ENCODE measurements around the gene SACS.

The SACS gene

DNA sequence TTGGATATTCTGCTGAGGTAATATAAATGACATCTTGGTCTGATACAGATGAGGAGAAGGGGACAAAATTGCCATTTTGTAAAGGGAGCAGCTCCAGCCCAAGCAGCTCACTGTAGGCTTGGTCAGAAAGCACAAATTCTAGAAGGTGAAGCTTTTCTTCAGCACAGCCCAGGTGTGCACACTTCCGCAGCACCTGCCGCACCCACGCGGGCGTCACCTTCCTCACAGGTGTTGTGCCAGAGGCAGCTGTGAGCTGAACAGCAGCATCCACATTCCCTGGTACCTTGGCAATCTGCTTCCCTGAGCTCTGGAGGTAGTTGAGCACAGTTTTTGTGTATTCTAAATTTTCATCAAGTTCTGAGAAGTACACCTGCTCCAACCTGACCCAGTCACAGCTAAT, 79.0 kb downstream of the SACS start:
- H3K4me3 ChIP-seq (ENCODE audit: low read depth, low read length): no peak overlapping the region
- in situ Hi-C loops (cut with HindIII; ENCODE audit: low sequenced_read_pairs): no loop called here
- DNase-seq (ENCODE audit: low read depth): no peak
- no peak for TF ChIP-seq CTCF (IDR thresholded peaks at IDR 0.05; ENCODE audit: low read depth, low read length, missing control alignments)

- TF ChIP-seq CTCF (IDR thresholded peaks at IDR 0.05; ENCODE audit: low read depth, low read length, missing control alignments): no peak
- DNase-seq (ENCODE audit: low read depth): no peak
- in situ Hi-C loops (cut with HindIII; ENCODE audit: low sequenced_read_pairs): no loop called here
- H3K4me3 ChIP-seq (ENCODE audit: low read depth, low read length): no peak overlapping the region
Observed at GRCh38 chr13:23352161-23352560, 81.3 kb downstream of the SACS start.

- in situ Hi-C loops (cut with HindIII; ENCODE audit: low sequenced_read_pairs): no loop called here
- DNase-seq (ENCODE audit: low read depth): no peak
- TF ChIP-seq CTCF (IDR thresholded peaks at IDR 0.05; ENCODE audit: low read depth, low read length, missing control alignments): no peak
- H3K4me3 ChIP-seq (ENCODE audit: low read depth, low read length): no peak overlapping the region
Observed at GRCh38 chr13:23350009-23350408, 83.5 kb downstream of the SACS start.

- DNase-seq (ENCODE audit: low read depth): no peak
- no peak overlapping the region for H3K4me3 ChIP-seq (ENCODE audit: low read depth, low read length)
- in situ Hi-C loops (cut with HindIII; ENCODE audit: low sequenced_read_pairs): no loop called here
- no peak for TF ChIP-seq CTCF (IDR thresholded peaks at IDR 0.05; ENCODE audit: low read depth, low read length, missing control alignments)
Observed at GRCh38 chr13:23349161-23349897, 84.2 kb downstream of the SACS start.

DNA sequence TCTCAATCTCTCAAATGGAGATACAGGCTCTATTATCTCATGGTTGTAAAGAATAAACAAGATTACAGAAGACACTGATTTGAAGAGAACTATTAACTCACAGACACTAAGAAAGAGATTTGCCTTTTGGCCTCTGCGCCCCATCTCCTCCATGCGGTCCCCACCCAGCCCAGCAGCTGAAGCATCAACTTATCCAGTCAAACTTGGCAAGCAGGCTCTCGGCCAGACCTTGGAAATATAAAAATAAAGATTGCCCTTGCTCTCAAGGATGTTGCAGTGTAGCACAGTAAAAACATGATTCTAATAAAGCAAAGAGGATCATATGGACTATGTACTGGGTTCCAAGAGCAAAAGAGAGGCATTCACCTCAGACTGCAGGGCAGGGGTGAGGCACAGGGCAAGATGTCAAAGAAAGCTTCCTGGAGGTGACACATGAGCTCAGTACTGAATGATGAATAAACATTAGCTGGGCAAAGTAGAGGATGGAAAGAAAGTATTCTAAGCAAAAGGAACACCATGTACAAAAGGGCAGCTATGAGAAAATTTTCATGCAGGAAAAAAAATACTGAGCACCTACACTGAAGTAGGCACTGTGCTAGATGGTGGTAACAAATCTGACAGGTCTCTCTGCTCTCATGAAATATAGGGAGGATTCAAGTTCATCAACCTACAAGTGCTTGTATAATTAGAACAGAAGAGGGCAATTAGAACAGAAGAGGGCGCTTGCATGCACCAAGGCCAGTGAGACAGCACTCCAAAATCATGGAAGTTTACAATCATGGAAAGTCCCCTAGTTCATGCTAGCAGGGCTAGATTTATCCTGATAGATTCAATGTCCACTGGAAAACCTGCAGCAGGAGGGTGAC, 85.0 kb downstream of the SACS start:
- H3K4me3 ChIP-seq (ENCODE audit: low read depth, low read length): no peak overlapping the region
- DNase-seq (ENCODE audit: low read depth): no peak
- TF ChIP-seq CTCF (IDR thresholded peaks at IDR 0.05; ENCODE audit: low read depth, low read length, missing control alignments): no peak
- in situ Hi-C loops (cut with HindIII; ENCODE audit: low sequenced_read_pairs): no loop called here

DNA sequence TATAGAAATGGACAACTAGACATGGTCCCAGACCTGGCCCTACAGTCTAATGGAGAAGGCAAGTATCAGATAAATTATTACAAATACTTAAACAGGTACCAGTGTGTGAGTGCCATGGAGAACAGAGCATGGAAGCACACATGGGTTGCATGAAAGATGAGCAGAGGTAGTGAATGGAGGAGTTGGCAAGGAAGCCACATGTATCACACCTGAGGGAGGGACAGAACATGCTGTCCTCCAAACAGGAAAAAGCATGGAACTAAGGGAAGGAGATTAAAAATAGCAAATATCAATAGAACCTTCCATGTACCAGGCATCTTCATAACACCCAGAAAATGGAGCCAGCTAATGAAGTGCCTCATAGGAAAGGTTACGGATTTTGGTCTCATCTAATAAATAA, 85.9 kb downstream of the SACS start:
- H3K4me3 ChIP-seq (ENCODE audit: low read depth, low read length): no peak overlapping the region
- in situ Hi-C loops (cut with HindIII; ENCODE audit: low sequenced_read_pairs): no loop called here
- TF ChIP-seq CTCF (IDR thresholded peaks at IDR 0.05; ENCODE audit: low read depth, low read length, missing control alignments): no peak
- DNase-seq (ENCODE audit: low read depth): no peak

Data from astrocyte of the cerebellum (primary cell).